Activated effector memory CD4-positive, alpha-beta T cell treated with anti-CD3 and anti-CD28 coated beads, Interleukin-2, amount 50 U/mL, for 16 hours (primary cell): ENCODE measurements around the gene IRAK2.

ENCODE experiments used
- DNase-seq: peaks from one replicate; pipeline ENCODE4 v3.0.0-alpha.2; 2020

Gene IRAK2

DNA sequence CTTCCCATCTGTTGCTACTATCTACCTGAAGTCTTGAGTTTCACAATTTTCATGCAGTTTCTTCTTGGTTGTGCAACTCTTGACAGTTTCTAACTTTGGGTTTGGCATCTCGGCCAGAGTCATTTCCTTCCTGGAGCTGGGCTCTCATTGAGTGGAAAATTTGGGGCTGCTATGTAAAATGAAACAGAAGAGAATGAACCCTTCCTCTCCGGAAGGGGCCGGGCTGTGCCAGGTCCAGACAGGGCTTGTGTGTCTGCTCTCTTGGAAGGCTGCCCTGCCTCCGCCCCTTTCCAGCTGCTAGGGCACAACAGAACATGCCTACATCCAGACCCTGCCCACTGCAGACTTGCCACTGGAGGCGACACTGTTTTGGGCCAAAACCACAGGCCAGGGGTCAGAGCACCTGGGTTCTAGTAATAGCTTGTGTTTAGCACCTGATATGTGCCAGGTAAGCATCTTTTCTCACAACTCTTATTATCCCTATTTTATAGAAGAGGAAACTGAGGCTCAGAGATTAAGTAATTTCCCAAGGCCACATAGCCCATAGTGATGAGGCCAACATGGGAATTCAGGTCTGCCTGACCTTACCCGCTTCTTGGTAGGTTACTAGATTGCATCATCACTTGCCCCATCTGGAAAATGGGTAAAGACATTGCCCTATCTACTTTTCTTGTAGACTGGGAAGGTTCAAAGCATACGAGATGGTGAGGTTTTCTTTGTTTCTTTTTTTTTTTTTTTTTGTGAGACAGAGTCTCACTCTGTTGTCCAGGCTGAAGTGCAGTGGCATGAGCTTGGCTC is 25.0 kb downstream of the IRAK2 start:
- peak; percentile 77 for DNase-seq

DNA sequence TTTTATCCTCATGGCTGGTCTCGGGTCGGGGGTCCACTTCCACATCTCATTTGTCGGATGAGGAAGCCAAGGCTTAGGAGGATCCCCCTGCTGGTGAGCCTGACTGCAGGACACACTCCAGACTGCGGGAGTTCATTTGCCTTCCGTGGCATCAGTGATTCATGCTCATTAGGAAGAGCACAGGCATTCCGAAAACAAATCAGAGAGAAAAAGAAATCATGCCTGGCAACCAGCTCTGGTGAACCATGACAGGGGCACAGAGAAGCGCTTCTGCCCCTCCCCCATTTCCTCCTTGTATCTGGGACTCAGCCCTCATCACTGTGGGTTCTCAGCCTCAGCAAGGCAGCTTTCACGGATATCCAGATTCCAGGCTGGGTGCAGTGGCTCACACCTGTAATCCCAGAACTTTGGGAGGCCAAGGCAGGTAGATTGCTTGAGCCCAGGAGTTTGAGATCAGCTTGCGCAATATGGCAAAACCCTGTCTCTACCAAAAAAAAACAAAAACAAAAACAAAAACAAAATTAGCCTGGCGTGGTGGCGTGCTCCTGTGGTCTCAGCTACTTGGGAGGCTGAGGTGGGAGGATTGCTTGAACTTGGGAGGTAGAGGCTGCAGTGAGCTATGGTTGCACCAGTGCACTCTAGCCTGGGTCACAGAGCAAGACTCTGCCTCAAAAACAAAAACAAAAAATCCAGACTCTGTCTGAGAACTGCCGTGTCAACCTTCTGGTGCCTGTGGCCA is 28.4 kb downstream of the IRAK2 start:
- peak; percentile 81 for DNase-seq

DNA sequence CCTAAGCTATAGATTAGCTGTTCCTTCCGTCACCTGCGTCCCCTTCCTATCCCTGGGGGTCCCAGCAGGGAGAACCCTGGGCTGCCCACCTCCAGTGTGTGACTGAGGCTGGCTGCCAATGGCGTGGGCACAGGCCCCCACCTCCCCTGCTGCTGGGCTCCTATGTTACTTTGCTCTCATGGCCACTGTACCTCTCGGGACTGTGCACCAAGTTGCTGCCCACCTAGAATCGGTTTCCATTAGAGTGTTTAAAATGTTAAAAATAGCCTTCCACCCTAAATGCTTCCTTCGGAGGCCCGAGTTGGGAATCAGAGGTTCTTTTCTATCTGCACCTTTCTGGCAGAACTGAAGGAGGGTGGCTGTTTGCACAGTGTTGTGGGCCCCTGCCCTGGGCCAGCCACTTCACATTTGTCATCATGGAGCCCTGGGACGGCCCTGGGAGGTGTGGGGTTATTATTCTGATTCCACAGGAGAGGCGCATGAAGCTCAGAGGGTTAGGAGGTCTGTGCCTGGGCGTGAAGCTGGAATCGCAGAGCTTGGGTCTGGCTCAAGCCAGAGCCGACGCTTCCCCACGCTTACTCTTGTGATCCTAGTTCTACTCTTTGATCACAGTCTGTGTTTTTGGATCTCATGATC is 29.1 kb downstream of the IRAK2 start:
- no peak for DNase-seq

DNA sequence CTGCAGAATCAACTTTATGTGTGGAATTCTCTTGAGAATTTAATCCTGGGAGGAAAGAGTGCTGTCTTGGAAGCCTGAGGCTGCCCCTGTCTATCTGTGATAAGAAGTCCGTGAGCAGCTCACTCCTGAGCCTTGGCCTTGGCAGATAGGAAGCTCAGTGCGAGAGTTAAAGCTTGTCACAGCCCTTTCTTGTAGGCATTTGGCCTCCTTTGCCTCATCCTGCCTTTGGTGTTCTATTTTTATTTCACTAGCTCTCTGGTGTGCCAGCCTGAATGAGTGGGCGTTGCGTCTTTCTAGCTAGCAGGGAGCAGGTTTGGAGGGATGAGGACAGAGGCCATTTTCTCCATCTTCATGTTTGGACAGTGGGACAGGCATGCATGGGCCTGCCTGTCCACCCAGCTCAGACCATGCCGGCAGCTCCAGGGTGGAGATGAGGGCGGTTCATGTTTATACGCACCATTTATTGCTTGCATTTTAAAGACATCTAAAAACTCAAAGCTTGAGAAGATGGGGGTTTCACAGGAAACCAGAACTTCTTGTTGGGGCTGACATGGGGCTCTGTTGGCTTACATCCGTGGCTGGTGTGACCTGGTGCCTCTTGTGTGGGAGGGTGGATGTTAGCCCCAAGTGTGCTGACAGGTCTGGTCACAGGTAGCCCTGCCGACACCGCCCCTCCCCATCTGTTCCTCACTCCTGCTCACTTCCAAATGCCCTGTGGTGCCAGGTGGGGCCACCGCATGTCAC is 29.8 kb downstream of the IRAK2 start:
- DNase-seq, result peak; percentile 78

DNA sequence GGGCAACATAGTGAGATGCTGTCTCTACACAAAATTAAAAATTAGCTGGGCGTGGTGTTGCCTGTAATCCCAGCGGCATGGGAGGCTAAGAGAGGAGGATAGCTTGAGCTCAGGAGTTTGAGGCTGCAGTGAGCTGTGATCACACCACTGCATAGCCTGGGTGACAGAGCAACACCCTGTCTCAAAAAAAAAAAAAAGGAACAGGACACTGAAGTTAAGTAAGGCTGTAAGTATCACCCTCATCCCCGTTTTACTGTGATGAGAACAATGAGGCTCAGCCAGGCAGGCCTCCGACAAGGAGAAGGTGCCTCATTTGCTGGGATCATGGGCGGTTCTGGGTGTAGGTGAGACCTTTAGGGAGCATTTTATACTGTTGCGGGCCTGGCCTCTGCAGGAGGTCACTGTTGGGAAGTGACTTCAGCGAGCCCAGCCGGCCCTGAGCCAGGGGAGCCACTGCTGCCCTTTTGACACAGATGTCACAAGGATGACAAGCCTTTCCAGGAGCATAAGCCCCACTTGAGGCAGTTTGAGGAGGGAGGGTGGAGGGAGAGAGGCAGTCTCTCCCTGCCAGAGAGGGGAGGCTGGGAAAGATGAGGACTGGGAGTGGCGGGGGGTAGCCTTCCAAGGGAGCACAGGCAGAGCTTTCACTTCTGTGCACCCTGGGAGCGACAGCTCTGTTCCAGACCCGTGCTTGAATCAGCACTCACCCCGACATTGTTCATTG is 30.8 kb downstream of the IRAK2 start:
- DNase-seq, result no peak

DNA sequence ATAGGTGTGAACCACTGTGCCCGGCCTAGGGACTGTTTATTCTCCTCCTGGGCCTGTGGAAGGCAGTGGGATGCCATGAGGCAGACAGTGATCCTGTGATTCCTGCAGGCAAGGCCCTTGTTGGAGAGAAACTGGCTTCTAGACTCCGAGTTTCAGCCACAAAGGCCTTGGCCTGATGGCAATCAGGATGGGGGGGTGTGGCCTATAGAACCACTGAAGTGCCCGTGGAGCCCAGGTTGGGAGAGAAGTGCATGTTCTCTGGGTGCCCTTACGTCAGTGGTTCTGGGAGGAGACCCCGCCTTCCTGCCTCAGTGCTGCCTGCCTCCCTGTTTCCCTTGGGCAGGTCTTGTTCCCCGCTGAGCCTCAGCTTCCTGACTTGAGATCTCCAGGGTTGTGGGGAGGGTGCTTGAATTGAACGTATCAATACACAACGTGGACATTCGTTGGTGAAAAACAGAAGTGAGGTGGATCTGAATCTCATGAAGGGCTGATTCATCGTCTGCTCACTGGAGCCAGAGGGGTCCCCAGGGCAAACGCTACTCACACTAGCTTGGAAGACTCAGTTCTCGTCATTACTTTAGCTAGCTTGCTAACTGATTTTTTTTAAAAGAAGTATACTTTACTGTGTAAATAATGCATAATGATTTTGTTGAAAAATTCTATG is 31.8 kb downstream of the IRAK2 start:
- no peak for DNase-seq

DNA sequence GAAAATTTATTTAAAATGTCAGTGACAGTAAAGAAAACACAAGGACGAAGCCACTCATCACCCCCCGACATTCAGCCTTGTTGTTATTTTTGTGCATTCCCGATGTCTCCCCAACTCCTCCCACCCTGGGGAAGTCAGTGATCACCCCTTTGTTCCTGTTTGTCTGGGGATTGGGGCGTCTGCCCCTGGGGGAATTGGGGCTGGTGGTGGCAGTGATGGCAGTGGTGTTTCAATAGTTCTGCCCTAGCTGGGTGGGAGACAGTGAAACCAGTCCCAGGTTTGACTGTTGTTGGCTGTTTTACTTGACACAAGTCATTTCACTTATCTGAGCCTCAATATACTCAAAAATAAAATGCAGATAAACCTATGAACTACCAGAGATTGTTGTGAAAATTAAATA is 33.5 kb downstream of the IRAK2 start:
- no peak for DNase-seq

DNA sequence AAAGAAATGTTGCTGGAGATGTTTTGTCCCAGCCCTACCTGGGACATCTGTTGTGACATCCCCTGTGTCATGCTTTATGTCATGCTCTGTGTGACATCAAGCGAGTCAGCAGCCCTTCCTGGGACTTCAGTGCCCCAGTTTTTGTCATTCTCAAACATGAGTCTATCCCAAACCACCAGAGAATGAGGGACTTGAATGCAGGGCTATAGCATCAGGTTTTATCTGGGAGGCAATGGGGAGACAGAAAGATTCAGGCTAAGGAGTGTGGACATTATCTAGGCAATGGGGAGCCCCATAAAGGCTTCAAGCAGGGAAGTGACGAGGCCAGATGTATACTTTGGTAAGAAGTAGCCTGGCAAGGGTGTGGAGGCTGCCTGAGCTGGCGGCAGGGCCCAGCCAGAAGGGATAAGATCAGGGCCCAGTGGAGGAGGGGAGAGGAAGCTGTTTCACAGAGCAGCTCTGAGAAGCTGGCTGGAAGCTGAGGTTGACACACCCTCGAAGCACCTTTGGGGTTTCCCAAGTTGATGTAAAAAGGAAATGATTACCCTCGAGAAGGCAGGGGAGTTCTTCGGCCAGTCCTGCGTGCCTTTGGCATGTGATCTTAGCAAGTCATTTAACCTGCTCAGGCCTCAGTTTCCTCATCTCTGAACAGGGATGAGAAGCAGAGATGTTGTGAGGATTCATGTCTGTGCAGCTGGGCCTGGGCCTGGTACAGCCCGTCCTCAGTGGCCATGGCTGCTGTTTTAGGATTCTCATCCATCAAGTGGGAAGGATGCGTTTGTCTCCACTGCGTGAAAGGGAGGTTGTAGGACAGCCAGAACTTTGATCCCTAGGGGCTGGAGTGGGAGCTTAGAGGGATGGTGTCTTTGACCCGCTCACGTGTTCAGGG is 34.3 kb downstream of the IRAK2 start:
- DNase-seq, result peak; percentile 88

DNA sequence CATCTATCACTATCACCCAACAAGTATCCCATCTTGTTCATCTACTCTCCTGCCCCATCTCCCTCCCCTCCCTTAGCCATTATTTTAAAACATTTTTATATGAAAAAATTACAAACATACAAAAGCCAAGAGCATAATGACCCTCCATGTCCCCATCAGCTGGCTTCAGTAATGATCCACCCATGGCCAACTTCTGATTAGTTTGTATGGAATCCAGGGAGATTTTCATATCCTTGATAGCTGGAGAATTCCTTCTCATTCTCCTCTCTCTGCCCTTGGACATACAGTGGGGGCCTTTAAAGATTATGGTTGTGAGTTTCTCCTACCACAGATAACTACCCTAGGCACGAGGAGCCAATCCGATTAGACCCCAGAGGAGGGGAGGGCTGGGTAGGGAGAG is 40.2 kb downstream of the IRAK2 start:
- DNase-seq, result no peak

DNA sequence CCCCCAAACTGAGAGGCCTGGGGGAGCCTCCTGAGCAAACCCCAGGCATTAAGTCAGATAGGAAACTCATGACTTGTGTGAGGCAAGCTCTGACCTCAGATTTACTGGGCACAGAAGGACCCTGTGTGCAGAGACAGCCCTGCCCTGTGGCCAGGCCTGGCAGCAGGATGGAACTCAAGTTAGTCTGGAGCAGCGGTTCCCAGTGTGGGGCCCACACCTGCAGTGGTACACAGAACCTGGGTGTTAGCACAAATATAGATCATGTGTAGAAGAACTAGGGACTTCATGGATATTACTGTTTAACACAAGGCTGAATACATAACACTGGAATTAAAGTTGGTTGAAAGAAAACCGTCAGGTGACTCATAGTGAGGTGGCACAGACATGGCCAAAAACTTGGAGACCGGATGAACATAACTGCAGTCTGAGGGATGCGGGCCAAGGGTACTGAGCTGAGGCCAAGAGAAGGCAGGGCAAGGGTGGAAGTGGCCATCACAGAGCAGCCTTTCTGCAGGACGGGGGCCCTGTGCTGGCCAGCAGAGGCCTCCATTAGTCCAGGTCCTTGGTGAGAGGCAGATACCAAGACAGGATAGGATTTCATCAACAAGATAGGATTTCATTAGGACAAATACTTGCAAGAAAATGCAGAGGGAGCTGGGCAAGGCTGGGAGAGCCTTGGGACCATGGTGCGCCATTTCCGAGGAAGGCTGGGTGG is 40.9 kb downstream of the IRAK2 start:
- DNase-seq, result no peak

DNA sequence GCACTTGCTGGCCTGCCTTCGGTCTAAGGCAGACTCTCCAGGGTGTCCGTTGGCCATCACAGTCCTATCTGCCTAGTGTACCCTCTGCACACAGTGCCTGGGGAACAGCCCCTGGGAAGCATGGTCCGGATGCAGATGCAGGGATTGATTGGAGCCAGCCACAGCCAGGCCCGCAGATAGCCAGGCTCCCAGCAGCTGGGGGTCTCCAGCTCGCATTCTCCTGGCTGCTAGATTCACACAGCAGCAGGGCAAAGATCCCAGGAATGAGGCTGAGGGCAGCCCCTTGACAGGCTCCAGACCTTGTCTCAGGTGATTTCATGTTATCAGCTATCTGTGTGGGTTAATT is 41.4 kb downstream of the IRAK2 start:
- DNase-seq, result no peak

DNA sequence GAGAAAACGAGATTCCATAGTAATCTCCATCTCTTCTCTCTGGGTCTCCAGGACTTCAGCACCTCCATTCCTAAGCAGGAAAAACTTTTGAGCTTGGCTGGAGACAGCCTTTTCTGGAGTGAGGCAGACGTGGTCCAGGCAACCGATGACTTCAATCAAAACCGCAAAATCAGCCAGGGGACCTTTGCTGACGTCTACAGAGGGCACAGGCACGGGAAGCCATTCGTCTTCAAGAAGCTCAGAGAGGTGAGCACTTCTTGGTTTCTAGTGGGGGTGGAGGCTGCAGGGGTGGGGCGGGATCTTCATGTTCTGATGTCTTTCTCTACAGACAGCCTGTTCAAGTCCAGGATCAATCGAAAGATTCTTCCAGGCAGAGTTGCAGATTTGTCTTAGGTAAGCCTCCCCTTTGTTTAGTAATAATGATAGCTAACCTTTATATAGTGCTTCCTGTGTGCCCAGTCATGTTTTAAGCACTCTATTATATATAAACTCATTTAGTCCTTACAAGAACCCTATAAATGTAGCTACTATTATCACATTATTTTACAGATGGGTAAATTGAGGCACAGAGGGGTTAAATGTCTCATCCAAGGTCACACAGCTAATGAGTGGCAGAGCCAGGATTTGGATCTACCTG is 48.6 kb downstream of the IRAK2 start:
- DNase-seq, result no peak

DNA sequence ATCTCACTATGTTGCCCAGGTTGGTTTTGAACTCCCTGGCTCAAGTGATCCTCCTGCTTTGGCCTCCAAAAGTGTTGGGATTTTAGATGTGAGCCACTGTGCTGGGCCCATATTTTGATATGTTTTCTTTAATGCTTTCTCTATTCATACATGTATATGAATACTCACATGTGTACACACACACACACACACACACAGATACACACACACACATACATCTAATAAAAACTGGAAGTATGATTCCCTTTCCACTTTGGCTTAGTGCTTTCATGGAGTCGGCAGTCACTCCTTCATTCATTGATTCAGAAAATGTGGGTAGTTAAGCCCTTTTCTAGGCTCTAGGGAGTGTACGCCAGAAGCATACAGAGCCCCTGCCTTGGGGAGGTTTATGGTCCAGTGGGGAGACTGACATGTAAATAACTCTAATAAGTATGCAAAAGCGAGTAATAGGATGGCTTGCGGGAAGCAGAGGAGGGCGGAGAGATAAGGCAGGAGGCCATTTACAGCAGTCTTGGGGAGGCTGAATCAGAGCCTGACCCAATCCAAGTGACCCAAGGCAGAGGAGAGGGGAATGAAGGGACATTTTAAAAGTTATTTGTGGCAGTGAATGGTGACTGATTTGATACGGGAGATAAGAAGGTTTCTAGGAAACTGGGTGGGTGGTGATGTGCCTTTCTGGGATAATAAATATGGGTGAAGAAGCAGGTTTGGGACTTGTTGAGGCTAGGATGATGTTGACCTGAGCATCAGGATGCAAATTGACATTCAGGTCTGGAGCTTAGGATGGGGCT is 51.1 kb downstream of the IRAK2 start:
- DNase-seq, result no peak

DNA sequence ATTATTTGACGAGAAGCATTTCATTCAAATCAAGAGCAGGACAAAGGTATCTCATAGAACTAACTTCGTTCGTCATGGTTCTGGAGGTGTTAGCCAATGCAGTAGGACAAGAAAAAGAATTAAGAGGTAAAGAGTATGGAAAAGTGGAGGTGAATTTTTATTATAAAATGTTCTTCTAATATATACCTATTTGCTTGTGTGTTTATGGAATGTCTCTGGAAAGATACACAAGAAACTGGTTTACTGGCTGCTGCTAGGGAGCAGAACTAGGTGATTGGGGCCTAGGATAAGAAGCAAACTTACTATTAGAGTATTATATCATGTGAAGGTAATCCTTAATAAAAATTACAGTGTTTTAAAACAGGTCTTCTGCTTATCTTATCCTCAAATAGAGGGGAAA is 52.6 kb downstream of the IRAK2 start:
- no peak for DNase-seq

DNA sequence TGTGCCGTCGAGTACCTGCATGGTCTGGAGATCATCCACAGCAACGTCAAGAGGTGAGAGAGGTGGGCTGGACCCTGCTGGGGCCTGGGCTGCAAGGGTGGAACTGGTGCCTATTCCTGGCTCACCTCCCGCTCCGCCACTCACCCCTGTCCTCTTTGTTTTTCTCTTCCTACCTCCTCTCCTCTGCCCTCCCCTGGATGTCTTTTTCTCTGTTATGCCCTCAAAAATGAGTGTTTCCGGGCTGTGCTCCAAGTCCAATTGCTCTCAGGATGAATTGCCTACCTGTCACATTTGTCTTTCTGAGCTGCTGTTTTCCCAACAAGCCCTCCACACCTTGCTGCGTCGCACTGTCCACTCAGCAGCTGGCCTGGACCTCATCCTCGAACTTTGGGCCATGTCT is 55.0 kb downstream of the IRAK2 start:
- no peak for DNase-seq

DNA sequence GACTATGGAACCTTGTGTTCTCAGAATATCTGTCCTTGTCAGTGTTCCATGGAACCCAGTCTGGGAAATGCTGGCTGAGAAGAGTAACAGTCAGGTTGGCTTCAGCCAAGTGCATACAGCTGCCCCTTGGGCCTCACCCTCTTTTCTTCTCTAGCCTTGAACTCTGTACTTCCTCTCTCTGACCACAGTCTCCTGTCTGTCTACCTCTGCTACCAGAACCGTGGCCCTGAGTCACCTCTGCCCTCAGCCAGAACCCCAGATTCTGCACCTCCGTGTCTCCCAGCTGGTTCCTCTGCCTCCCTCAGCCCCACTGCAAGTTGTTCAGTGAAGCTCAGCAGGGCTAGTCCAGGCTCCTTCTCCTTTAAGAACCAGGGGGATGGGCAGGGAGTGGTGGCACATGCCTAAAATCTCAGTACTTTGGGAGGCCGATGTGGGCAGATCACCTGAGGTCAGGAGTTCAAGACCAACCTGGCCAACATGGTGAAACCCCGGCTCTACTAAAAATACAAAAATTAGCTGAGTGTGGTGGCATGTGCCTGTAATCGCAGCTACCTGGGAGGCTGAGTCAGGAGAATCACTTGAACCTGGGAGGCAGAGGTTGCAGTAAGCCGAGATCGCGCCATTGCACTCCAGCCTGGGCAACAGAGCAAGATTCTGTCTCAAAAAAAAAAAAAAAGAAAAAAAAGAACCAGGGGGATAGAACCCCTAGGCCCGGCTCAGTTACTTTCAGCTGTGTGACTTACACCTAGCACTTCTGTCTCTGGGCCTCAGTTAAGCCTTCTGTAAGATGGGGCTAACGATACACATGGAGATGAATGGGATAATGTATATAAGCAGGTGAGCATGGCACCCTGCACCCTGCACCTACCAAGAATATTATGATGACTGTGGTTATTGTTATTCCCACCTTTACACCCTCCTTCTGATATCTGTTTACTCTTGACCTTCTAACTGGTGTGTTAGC is 59.2 kb downstream of the IRAK2 start:
- DNase-seq, result peak; percentile 71

DNA sequence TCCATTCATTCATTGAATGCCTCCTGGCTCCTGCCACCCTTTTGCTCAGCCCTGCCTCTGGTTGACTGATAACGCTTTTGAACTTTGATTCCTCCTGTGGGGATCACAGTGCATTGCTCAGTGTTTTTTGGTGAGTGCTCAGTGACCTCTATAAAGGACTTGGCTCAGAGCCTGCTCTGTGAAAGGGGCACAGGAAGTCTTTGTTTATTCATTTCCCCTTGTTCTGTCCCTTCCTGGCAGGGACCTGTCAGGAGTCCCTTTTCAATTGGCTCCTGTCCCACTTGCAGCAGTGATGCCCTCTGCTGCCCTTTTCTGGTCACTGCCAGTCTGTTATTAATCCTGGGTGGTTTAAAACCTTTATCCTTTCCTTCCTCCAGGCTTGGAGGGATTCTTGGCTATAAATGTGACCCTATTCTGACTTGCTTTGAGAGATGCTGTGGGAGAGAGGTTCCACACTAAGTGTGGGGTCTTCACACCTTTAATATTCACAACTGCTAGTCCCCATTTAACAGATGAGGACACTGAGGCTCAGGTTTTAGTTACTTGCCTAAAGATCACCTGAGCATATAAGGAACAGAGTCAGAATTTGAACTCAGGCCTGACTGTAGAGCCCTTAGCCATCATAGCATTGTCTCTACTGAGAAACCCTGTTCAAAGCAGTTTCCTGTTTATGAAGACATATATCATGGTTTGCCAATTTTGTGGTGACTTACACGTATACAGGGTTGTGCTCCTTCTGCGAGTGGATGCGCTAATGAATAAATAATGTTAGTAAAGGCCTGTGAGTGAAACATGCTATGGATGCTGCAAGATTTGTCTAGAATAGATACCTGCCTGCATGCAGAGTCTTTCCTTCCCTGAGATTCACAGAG is 60.3 kb downstream of the IRAK2 start:
- DNase-seq, result peak; percentile 85
